DOHH2 (cell line): Measurements from ENCODE around the gene DNAJC4.

ENCODE experiments used
- H3F3A ChIP-seq: fragments of 200-600 bp; sonication (generic), shearing (Covaris generic); 2 replicates; pipeline ENCODE4 v1.6.0; 2016; ENCODE audit warnings: antibody characterized with exemption, mild to moderate bottlenecking; ENCODE audit not compliant: control insufficient read depth, insufficient read depth
- H3K27ac ChIP-seq: fragments of 200-600 bp; sonication (generic); 2 replicates; pipeline ENCODE4 v1.5.1; 2014; ENCODE audit warnings: low read depth, mild to moderate bottlenecking, low read length, moderate library complexity
- H3K27me3 ChIP-seq: fragments of 200-600 bp; sonication (generic); 2 replicates; pipeline ENCODE4 v1.6.1; 2014; ENCODE audit warnings: mild to moderate bottlenecking, low read length, mixed read lengths; ENCODE audit not compliant: control insufficient read depth
- H3K36me3 ChIP-seq: fragments of 200-600 bp; sonication (generic); 2 replicates; pipeline ENCODE4 v1.6.1; 2014; ENCODE audit warnings: mild to moderate bottlenecking, low read length, moderate library complexity, mixed read lengths; ENCODE audit not compliant: control insufficient read depth
- H3K4me1 ChIP-seq: fragments of 200-600 bp; sonication (generic); 2 replicates; pipeline ENCODE4 v1.6.1; 2014; ENCODE audit warnings: mild to moderate bottlenecking, low read length, mixed read lengths; ENCODE audit not compliant: control insufficient read depth
- H3K4me2 ChIP-seq: fragments of 200-600 bp; sonication (generic); 2 replicates; pipeline ENCODE4 v1.6.0; 2014; ENCODE audit warnings: mild to moderate bottlenecking, low read length, moderate library complexity
- H3K4me3 ChIP-seq: fragments of 200-600 bp; sonication (generic); 2 replicates; pipeline ENCODE4 v1.5.1; 2014; ENCODE audit warnings: mild to moderate bottlenecking, low read length, mixed read lengths
- H3K79me2 ChIP-seq: fragments of 200-600 bp; sonication (generic); 2 replicates; pipeline ENCODE4 v1.6.1; 2014; ENCODE audit warnings: mild to moderate bottlenecking, low read length, mixed read lengths; ENCODE audit not compliant: control insufficient read depth
- H3K9me2 ChIP-seq: fragments of 200-600 bp; sonication (generic); replicated peaks from 2 replicates; pipeline ENCODE4 v1.6.1; 2014; ENCODE audit warnings: mild to moderate bottlenecking, low read length, mixed read lengths; ENCODE audit not compliant: control insufficient read depth
- H3K9me3 ChIP-seq: fragments of 200-600 bp; sonication (generic); 2 replicates; pipeline ENCODE4 v1.6.1; 2014; ENCODE audit warnings: antibody characterized with exemption, low read length, mixed read lengths; ENCODE audit not compliant: control insufficient read depth, insufficient read depth
- H4K20me1 ChIP-seq: fragments of 200-600 bp; sonication (generic); 2 replicates; pipeline ENCODE4 v1.6.0; 2014; ENCODE audit warnings: low read depth, mild to moderate bottlenecking, antibody characterized with exemption, low read length, moderate library complexity; ENCODE audit not compliant: control insufficient read depth, insufficient read depth
- CTCF ChIP-seq: fragments of 200-600 bp; sonication (generic); IDR thresholded peaks from one replicate; pipeline ENCODE4 v1.5.1; 2014; ENCODE audit warnings: antibody characterized with exemption, mild to moderate bottlenecking, low read depth, low read length; ENCODE audit not compliant: poor library complexity, severe bottlenecking
- EZH2phosphoT487 ChIP-seq: fragments of 200-600 bp; sonication (generic); IDR thresholded peaks from 2 replicates; pipeline ENCODE4 v1.6.1; 2017; ENCODE audit warnings: borderline replicate concordance, mild to moderate bottlenecking, antibody characterized with exemption, low read length, moderate library complexity, mixed read lengths

Gene DNAJC4

GRCh38 chr11:64249563-64250414 is 19.4 kb downstream of the DNAJC4 start:
- Histone ChIP-seq H3K79me2 (peaks cover 31% of the 10 kb centered on the region), H4K20me1 (peaks cover 5% of the 10 kb centered on the region; the same call in 1 of the 2 replicates), H3K27me3 (no peaks in the 10 kb centered on the region), H3K4me1 (peaks cover 51% of the 10 kb centered on the region), H3K9me3 (no peaks in the 10 kb centered on the region), H3F3A (peaks cover 20% of the 10 kb centered on the region), H3K4me2 (no peak overlapping the region), H3K36me3 (peaks cover 16% of the 10 kb centered on the region), H3K9me2 (no peaks in the 10 kb centered on the region), H3K4me3 (no peak overlapping the region), H3K27ac (no peak overlapping the region)
- TF ChIP-seq EZH2phosphoT487 (no peak), CTCF (no peak)

DNA sequence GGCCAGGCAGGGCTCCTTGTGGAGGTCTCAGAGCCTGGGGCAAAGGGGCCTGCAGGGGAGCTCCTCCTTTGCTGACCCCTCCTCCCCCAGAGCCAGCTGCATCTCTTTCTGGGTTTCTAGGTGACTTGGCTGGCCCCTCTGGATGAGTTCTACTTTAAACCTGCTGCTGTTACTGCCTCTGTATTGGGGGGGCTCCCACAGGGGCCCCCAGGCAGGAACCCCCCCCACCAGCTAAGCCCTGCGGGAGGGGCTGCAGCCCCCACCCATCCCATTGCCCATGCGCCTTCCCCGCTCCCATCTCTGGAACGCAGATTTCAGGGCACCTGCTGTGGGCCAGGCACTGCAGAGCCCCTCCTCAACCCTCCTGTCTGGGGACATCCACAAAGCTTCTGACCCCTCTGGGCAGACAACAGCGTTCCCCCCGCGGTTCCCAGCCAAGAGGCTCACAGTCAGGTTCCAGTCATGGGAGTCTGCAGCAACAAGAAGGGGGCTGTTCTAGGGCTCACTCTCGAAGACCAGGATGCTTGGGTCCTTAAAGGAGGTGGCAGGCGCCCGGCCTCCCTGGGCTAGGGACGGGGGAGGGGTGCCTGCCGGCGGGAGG is 20.2 kb downstream of the DNAJC4 start:
- H3F3A ChIP-seq, result peaks cover 16% of the 10 kb centered on the region

DNA sequence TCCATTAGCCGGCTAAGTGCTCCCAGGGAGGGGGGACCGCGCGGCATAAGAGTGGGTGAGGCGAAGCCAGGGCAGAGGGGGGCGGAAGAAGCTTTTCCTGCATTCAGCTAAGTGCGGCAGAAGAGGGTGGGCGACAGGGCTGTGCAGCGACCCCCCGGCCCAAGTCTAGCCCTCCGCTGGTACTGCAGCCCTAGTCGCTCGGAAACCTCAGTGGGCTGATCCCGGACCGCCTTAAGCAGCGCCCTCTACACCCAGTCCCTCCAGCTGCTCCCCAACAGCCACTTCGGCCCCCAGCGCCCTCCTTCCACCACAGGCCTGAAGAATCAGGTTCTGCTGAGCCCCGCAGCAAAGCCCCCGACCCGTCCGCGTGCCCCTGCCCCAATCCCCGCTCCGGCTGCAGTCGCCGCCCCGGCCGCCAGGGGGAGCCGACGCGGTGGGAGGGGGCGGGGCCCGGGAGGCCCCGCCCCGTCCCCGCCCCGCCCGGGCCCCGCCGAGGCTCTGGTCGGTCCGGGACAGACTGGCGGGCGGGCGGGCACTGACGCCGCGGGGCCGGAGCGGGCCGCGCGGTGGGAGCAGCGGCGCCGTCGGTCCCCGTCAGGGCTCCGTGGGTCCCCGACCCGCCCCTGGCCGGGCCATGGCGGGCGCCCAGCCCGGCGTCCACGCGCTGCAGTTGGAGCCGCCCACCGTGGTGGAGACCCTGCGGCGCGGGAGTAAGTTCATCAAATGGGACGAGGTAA is 20.8 kb downstream of the DNAJC4 start, which contains the start of gene PLCB3:
PLCB3 (plus strand) TSS at position 515 of the 737 bp plus-strand sequence; CDS start at position 635, 120 bp downstream.
- Histone ChIP-seq H3K79me2 (peaks cover 17% of the 10 kb centered on the region), H3K4me2 (peak within 1 kb of the TSS; percentile 97), H3K27ac (peak within 1 kb of the TSS; percentile 5; the same call in 1 of the 2 replicates), H3K9me3 (no peaks in the 10 kb centered on the region), H3K9me2 (no peaks in the 10 kb centered on the region), H3K4me1 (peaks cover 42% of the 10 kb centered on the region), H3K27me3 (no peaks in the 10 kb centered on the region), H3K36me3 (peaks cover 14% of the 10 kb centered on the region), H3F3A (peaks cover 16% of the 10 kb centered on the region), H4K20me1 (peaks cover 5% of the 10 kb centered on the region; the same call in 1 of the 2 replicates), H3K4me3 (peak within 1 kb of the TSS; percentile 95)
- TF ChIP-seq EZH2phosphoT487 (no peak), CTCF (peak; percentile 66)

More for the DNA sequence above, 20.2 kb downstream of the DNAJC4 start:
- no peaks in the 10 kb centered on the region for H3K9me2 ChIP-seq
- peaks cover 44% of the 10 kb centered on the region for H3K4me1 ChIP-seq
- H4K20me1 ChIP-seq, result peaks cover 5% of the 10 kb centered on the region; the same call in 1 of the 2 replicates
- peak overlapping the region; percentile 95 for H3K4me3 ChIP-seq
- TF ChIP-seq CTCF (no peak), EZH2phosphoT487 (no peak)
- no peak overlapping the region for H3K27ac ChIP-seq
- H3K9me3 ChIP-seq, result no peaks in the 10 kb centered on the region
- H3K36me3 ChIP-seq, result peaks cover 15% of the 10 kb centered on the region
- no peaks in the 10 kb centered on the region for H3K27me3 ChIP-seq
- H3K4me2 ChIP-seq, result peak overlapping the region; percentile 92
- H3K79me2 ChIP-seq, result peaks cover 24% of the 10 kb centered on the region
